ENCODE measurements around the gene GTSE1. TPM values are rescaled to one million over a fixed set of nuclear protein-coding genes. Genes with fewer than 3 reads are reported as not detected.

Gene GTSE1
- total and polyA plus RNA-seq, 2 of the 13 experiments (the other 11 are each of a cell fraction or from before 2014, with no cell fraction given) = 10.7 to 13.5 TPM

- TF ChIP-seq, protein P1, sequence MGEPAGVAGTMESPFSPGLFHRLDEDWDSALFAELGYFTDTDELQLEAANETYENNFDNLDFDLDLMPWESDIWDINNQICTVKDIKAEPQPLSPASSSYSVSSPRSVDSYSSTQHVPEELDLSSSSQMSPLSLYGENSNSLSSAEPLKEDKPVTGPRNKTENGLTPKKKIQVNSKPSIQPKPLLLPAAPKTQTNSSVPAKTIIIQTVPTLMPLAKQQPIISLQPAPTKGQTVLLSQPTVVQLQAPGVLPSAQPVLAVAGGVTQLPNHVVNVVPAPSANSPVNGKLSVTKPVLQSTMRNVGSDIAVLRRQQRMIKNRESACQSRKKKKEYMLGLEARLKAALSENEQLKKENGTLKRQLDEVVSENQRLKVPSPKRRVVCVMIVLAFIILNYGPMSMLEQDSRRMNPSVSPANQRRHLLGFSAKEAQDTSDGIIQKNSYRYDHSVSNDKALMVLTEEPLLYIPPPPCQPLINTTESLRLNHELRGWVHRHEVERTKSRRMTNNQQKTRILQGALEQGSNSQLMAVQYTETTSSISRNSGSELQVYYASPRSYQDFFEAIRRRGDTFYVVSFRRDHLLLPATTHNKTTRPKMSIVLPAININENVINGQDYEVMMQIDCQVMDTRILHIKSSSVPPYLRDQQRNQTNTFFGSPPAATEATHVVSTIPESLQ (CRISPR knock-in tag; conservative IDR thresholded peaks at IDR 0.05) = no peak
- TF ChIP-seq NPAS2 (CRISPR knock-in tag; IDR thresholded peaks at IDR 0.05; ENCODE audit: borderline replicate concordance) (no peak), GFI1 (CRISPR knock-in tag; IDR thresholded peaks at IDR 0.05; ENCODE audit: borderline replicate concordance) (no peak), SRY (CRISPR knock-in tag; IDR thresholded peaks at IDR 0.05) (0 out of 2 replicates have a peak, but pooled peaks have one; percentile 55), ZNF83 (CRISPR knock-in tag; IDR thresholded peaks at IDR 0.05; ENCODE audit: borderline replicate concordance) (no peak), BRF2 (CRISPR knock-in tag; IDR thresholded peaks at IDR 0.05) (no peak), POLR2A (IDR thresholded peaks at IDR 0.05; ENCODE audit: insufficient read depth in 1 of 2, low read depth in 2 of 2, low read length in 2 of 2) (peak in 1 of 2 experiments; percentile 13; a peak in 1 of 4 replicates), ZNF451 (CRISPR knock-in tag; IDR thresholded peaks at IDR 0.05) (no peak), TCF12 (IDR thresholded peaks at IDR 0.05) (no peak), TCF12 (CRISPR knock-in tag; IDR thresholded peaks at IDR 0.05) (no peak), GABPB1 (CRISPR knock-in tag; IDR thresholded peaks at IDR 0.05) (no peak), CREBL2 (CRISPR knock-in tag; IDR thresholded peaks at IDR 0.05; ENCODE audit: borderline replicate concordance) (no peak), RBFOX2 (IDR thresholded peaks at IDR 0.05; ENCODE audit: low read depth, low read length) (peak; percentile 63), PTBP1 (IDR thresholded peaks at IDR 0.05; ENCODE audit: low read depth, low read length, poor library complexity, severe bottlenecking) (no peak)
- TF ChIP-seq, protein P2, sequence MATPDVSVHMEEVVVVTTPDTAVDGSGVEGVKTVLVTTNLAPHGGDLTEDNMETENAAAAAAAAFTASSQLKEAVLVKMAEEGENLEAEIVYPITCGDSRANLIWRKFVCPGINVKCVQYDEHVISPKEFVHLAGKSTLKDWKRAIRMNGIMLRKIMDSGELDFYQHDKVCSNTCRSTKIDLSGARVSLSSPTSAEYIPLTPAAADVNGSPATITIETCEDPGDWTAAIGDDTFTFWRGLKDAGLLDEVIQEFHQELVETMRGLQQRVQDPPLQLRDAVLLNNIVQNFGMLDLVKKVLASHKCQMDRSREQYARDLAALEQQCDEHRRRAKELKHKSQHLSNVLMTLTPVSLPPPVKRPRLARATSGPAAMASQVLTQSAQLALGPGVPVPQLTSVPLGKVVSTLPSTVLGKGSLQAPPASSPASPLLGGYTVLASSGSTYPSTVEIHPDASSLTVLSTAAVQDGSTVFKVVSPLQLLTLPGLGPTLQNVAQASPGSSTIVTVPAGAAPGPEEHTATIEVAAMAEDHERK (CRISPR knock-in tag; IDR thresholded peaks at IDR 0.05; ENCODE audit: low read depth) = no peak
- TF ChIP-seq, protein P3, sequence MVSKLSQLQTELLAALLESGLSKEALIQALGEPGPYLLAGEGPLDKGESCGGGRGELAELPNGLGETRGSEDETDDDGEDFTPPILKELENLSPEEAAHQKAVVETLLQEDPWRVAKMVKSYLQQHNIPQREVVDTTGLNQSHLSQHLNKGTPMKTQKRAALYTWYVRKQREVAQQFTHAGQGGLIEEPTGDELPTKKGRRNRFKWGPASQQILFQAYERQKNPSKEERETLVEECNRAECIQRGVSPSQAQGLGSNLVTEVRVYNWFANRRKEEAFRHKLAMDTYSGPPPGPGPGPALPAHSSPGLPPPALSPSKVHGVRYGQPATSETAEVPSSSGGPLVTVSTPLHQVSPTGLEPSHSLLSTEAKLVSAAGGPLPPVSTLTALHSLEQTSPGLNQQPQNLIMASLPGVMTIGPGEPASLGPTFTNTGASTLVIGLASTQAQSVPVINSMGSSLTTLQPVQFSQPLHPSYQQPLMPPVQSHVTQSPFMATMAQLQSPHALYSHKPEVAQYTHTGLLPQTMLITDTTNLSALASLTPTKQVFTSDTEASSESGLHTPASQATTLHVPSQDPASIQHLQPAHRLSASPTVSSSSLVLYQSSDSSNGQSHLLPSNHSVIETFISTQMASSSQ (IDR thresholded peaks at IDR 0.05; ENCODE audit: low read depth) = no peak
- TF ChIP-seq, protein P3 (CRISPR knock-in tag; IDR thresholded peaks at IDR 0.05; ENCODE audit: borderline replicate concordance) = no peak
These were observed 9.5 kb upstream of the GTSE1 start (continued) for GRCh38 chr22:46286941-46287872.

All from HepG2 (cell line).